ENCODE results near the gene NPC1L1. TPM values are rescaled to one million over a fixed set of nuclear protein-coding genes. Genes with fewer than 3 reads are reported as not detected.

NPC1L1 gene
- total RNA-seq, 2 donors from 2014 or later = 0.52 TPM; not detected in 1

DNA sequence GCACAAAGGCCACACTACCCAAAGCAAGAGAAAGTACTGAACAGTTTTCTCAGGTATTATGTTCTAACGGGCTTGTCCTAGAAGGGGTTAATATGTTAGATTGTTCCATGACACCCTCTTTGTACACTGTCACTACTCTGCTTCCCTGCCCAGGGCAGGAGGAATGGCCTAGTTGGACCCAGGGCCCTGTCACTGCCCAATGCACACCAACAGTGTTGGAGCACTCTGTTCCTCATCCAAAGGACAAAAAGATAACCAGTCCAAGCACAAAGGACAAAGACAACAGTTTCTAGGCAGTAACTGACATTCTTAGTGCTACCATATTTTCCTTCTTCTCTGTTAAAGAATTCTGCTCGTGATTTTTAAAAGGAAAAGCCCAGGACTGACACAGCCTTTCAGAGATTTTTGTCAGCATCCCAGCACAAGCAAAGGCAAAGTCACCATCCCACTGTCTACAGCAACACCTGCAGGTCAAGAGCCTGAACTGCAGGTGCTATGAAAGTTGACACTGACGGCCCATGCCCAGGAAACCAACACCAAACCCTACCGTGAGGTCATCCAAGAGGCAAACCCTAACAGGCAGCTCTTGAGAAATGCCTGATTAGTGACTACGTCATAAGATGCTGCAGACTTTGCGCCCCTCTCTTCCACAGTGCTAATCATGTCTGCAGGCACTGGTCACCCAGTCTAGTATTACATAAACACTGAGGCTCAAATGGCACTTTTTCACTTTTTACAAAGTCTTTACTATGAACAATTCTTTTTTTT is 63.9 kb downstream of the NPC1L1 start:
- no peaks in the 10 kb centered on the region for H3K27me3 ChIP-seq
- H3K9me3 ChIP-seq = no peaks in the 10 kb centered on the region
- no peak overlapping the region for H3K4me3 ChIP-seq
- ATAC-seq (peak; percentile 94), DNase-seq (peak; percentile 48 to 67 (median 58))
- intact Hi-C loops (cut with DNase I) = loop anchor here (10.0 kb wide), 1 partner anchor 232 kb away; no protein-coding TSS in a partner anchor
- H3K27ac ChIP-seq = no peak overlapping the region
- H3K4me1 ChIP-seq = no peaks in the 10 kb centered on the region
- TF ChIP-seq CTCF (IDR thresholded peaks at IDR 0.05) = peak; percentile 68 to 91 (median 86)
- no peak for TF ChIP-seq POLR2A (IDR thresholded peaks at IDR 0.05)
- 31 to 47% methylated on average over 6 of the region's 6 CpGs for WGBS, 2 donors
- H3K36me3 ChIP-seq (replicated peaks in 1 of 2; ENCODE audit: insufficient read depth in 1 of 2, low read depth in 2 of 2) = peaks cover 0 to 16% of the 10 kb centered on the region in 2 donors

DNA sequence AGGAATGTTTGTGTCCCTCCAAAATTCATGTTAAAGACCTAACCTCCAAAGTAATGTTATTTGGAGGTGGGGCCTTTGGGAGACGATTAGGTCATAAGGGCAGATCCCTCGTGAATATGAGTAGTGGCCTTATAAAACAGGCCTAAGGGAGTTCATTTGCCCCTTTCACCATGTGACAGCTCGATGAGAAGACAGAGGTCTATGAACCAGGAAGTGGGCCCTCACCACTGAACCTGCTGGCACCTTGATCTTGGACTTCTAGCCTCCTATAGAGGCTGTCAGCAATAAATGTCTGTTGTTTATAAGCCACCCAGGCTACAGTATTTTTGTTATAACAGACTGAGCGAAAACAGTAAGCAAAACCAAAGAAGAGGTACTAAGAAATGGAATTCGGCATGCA is 64.8 kb downstream of the NPC1L1 start:
- H3K27ac ChIP-seq = no peak overlapping the region
- ATAC-seq = no peak
- H3K27me3 ChIP-seq = no peaks in the 10 kb centered on the region
- peaks cover 0 to 16% of the 10 kb centered on the region in 2 donors for H3K36me3 ChIP-seq (replicated peaks in 1 of 2; ENCODE audit: insufficient read depth in 1 of 2, low read depth in 2 of 2)
- no peaks in the 10 kb centered on the region for H3K9me3 ChIP-seq
- no peak for DNase-seq
- H3K4me3 ChIP-seq = no peak overlapping the region
- intact Hi-C loops (cut with DNase I) = loop anchor here (10.0 kb wide), 1 partner anchor 232 kb away; no protein-coding TSS in a partner anchor
- no peak for TF ChIP-seq POLR2A (IDR thresholded peaks at IDR 0.05)
- no peak for TF ChIP-seq CTCF (IDR thresholded peaks at IDR 0.05)
- 71 to 78% methylated on average over 5 of the region's 5 CpGs for WGBS, 2 donors
- no peaks in the 10 kb centered on the region for H3K4me1 ChIP-seq

GRCh38 chr7:44473295-44473694 is 67.8 kb downstream of the NPC1L1 start:
- Histone ChIP-seq H3K27ac (no peak overlapping the region), H3K36me3 (replicated peaks in 1 of 2; ENCODE audit: insufficient read depth in 1 of 2, low read depth in 2 of 2) (peaks cover 0 to 7% of the 10 kb centered on the region in 2 donors), H3K4me3 (no peak overlapping the region), H3K4me1 (peaks cover 24% of the 10 kb centered on the region), H3K27me3 (no peaks in the 10 kb centered on the region), H3K9me3 (no peaks in the 10 kb centered on the region)
- intact Hi-C loops (cut with DNase I) = loop anchor here (10.0 kb wide), 1 partner anchor 228 kb away; no protein-coding TSS in a partner anchor
- DNase-seq (no peak), ATAC-seq (no peak)
- WGBS, 2 donors = 73 to 75% methylated on average over 3 of the region's 3 CpGs
- no peak for TF ChIP-seq POLR2A (IDR thresholded peaks at IDR 0.05)
- no peak for TF ChIP-seq CTCF (IDR thresholded peaks at IDR 0.05)

DNA sequence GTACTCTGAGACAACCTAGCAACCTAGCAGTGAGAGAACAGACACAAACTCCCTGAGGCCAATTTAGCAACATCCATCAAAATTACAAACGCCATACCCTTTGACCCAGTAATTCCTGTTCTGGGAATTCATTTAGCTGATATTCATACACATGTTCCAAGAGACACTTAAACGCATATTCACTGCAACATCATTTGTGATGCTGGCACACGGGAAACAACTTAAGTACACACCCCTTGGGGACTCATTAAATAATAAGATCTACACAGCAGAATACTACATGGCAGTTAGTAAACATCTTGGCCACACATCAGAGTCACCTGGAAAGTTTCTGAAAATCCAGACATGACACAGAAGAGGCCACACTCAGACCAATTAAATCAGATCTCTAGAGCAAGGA is 68.3 kb downstream of the NPC1L1 start:
- intact Hi-C loops (cut with DNase I) = loop anchor here (10.0 kb wide), 1 partner anchor 228 kb away; no protein-coding TSS in a partner anchor
- H3K27ac ChIP-seq = no peak overlapping the region

More for the DNA sequence above, 68.3 kb downstream of the NPC1L1 start:
- TF ChIP-seq POLR2A (IDR thresholded peaks at IDR 0.05) (no peak), CTCF (IDR thresholded peaks at IDR 0.05) (no peak)
- Histone ChIP-seq H3K4me3 (no peak overlapping the region), H3K4me1 (peaks cover 24% of the 10 kb centered on the region), H3K36me3 (replicated peaks in 1 of 2; ENCODE audit: insufficient read depth in 1 of 2, low read depth in 2 of 2) (peaks cover 0 to 7% of the 10 kb centered on the region in 2 donors), H3K27me3 (no peaks in the 10 kb centered on the region), H3K9me3 (no peaks in the 10 kb centered on the region)
- ATAC-seq = no peak
- 49 to 55% methylated on average over 3 of the region's 3 CpGs for WGBS, 2 donors
- DNase-seq = no peak
